ENCODE data around the gene FBXW4. TPM values are rescaled to one million over a fixed set of nuclear protein-coding genes. Genes with fewer than 3 reads are reported as not detected.

FBXW4 gene
- total and polyA plus RNA-seq, 2 of the 8 experiments (the other 6 are each of a cell fraction or from before 2014, with no cell fraction given) = 29.0 to 32.8 TPM

DNA sequence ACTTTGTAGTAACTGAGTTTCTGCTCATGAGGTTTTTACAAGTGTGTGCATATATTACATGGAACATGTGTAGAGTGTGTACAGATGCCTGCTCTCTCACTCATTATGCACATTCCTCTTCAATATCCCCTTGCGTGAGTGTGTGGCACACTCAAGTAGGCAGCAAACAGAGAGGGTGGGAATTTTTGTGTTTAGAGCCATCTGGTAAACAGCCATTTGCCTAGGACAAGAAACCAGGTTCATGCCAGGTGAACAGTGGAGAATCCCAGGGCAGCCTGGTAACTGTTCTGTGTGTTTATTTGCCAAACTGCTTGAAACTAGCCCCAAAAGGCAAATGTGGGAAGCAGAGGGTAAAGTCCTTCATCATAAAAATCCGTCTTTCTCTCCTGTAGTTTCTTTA, 19.9 kb downstream of the FBXW4 start:
- no peaks in the 10 kb centered on the region for H3K79me1 ChIP-seq (ENCODE audit: low read depth, low read length)
- DNase-seq (ENCODE audit: low read depth in 1 of 2, low spot score in 2 of 2) (no peak), FAIRE-seq (no peak)
- no peak overlapping the region for H4K5ac ChIP-seq (ENCODE audit: insufficient read length, low read depth, low read length)
- H4K8ac ChIP-seq (ENCODE audit: extremely low read depth, insufficient read depth, low read length) = no peak overlapping the region
- no peak overlapping the region for H2AFZ ChIP-seq (ENCODE audit: low read length)
- no peak overlapping the region for H2BK20ac ChIP-seq (ENCODE audit: low read length)
- H3K4me2 ChIP-seq (ENCODE audit: insufficient read depth in 1 of 2, low read depth in 2 of 2, low read length in 2 of 2) = no peak overlapping the region
- no peak overlapping the region for H3K23ac ChIP-seq (ENCODE audit: insufficient read length)
- H4K91ac ChIP-seq (replicated peaks; ENCODE audit: insufficient read length, low read length) = no peak overlapping the region
- no peaks in the 10 kb centered on the region for H3K79me2 ChIP-seq (ENCODE audit: control insufficient read depth in 1 of 2, insufficient read depth in 2 of 2, low read length in 2 of 2)
- H3K9me3 ChIP-seq (ENCODE audit: insufficient read depth in 2 of 2, low read depth in 1 of 2, low read length in 1 of 2) = peaks cover 0 to 15% of the 10 kb centered on the region in 2 experiments; a peak in 3 of 4 replicates
- no peak overlapping the region for H3K4me3 ChIP-seq (ENCODE audit: extremely low read depth in 1 of 4, insufficient read depth in 2 of 4, low read depth in 3 of 4, low read length in 4 of 4)
- H2AK5ac ChIP-seq (ENCODE audit: low read depth, low read length) = no peak overlapping the region
- no peaks in the 10 kb centered on the region for H3K27me3 ChIP-seq (replicated peaks in 1 of 4; ENCODE audit: control insufficient read depth in 3 of 4, extremely low read depth in 1 of 4, insufficient read depth in 3 of 4, low read length in 3 of 4)
- no peak overlapping the region for H2BK120ac ChIP-seq (replicated peaks; ENCODE audit: low read depth, low read length)
- H4K20me1 ChIP-seq (replicated peaks in 1 of 2; ENCODE audit: control insufficient read depth in 1 of 2, insufficient read depth in 2 of 2, low read length in 2 of 2) = no peaks in the 10 kb centered on the region
- no peak overlapping the region for H3K4ac ChIP-seq (replicated peaks; ENCODE audit: insufficient read length, low read depth, low read length)
- H3K27ac ChIP-seq (ENCODE audit: low read depth, low read length) = no peak overlapping the region
- no peak overlapping the region for H3K9ac ChIP-seq (replicated peaks in 1 of 4; ENCODE audit: extremely low read depth in 1 of 4, low read depth in 3 of 4, low read length in 3 of 4)
- no peak overlapping the region for H2BK15ac ChIP-seq (ENCODE audit: low read length)
- 95% methylated on average over 2 of the region's 2 CpGs; no CpG with 5 or more reads in 1 of the 2 experiments for WGBS, 2 experiments (ENCODE audit: extremely low coverage in 1 of 2, insufficient coverage in 1 of 2, insufficient read length in 1 of 2, insufficient replicate concordance in 2 of 2, low coverage in 1 of 2, low lambda C conversion rate in 2 of 2, missing lambda C conversion rate in 1 of 2)
- ChIA-PET CTCF (ENCODE audit: partially characterized antibody) (interaction anchor here (1.2 kb wide), 1 partner anchor 8 kb away, joined by 3 read pairs; no protein-coding TSS in a partner anchor), POLR2A (ENCODE audit: partially characterized antibody) (no interaction called here)
- peaks cover 4 to 19% (median 13%) of the 10 kb centered on the region in 4 experiments; a peak in 7 of 8 replicates for H3K36me3 ChIP-seq (ENCODE audit: control insufficient read depth in 2 of 4, insufficient read depth in 4 of 4, low read length in 3 of 4)
- no peak overlapping the region for H2BK5ac ChIP-seq (ENCODE audit: low read depth, low read length)
- no peak overlapping the region for H3K56ac ChIP-seq (replicated peaks; ENCODE audit: insufficient read length, low read depth, low read length)
- no peak overlapping the region for H3K14ac ChIP-seq (ENCODE audit: insufficient read length)
- no peak overlapping the region for H3K18ac ChIP-seq (ENCODE audit: extremely low read depth, low read length)
- H3K23me2 ChIP-seq (ENCODE audit: low read depth, low read length) = no peaks in the 10 kb centered on the region
- no peaks in the 10 kb centered on the region for H3K4me1 ChIP-seq (replicated peaks in 1 of 4; ENCODE audit: control insufficient read depth in 3 of 4, insufficient read depth in 4 of 4, low read length in 3 of 4)
- no peak overlapping the region for H2BK12ac ChIP-seq (ENCODE audit: low read depth, low read length)
- TF ChIP-seq BCL11A (IDR thresholded peaks at IDR 0.05; ENCODE audit: low read depth in 2 of 2, low read length in 2 of 2) (no peak), ASH2L (IDR thresholded peaks at IDR 0.05; ENCODE audit: low read length) (no peak), EZH2 (IDR thresholded peaks at IDR 0.05; ENCODE audit: low read depth, low read length, severe bottlenecking) (no peak), SP1 (IDR thresholded peaks at IDR 0.05; ENCODE audit: low read depth, low read length) (no peak), TAF1 (IDR thresholded peaks at IDR 0.05; ENCODE audit: low read depth, low read length) (no peak), EGR1 (IDR thresholded peaks at IDR 0.05; ENCODE audit: borderline replicate concordance, low read depth, low read length) (no peak), RXRA (IDR thresholded peaks at IDR 0.05; ENCODE audit: insufficient read depth, low read depth, low read length) (no peak), HDAC6 (IDR thresholded peaks at IDR 0.05; ENCODE audit: low read depth, low read length) (no peak), HDAC2 (IDR thresholded peaks at IDR 0.05; ENCODE audit: borderline replicate concordance in 1 of 2, low read depth in 2 of 2, low read length in 2 of 2) (no peak), KDM5A (IDR thresholded peaks at IDR 0.05; ENCODE audit: low read length) (no peak), MAFK (IDR thresholded peaks at IDR 0.05; ENCODE audit: low read depth, low read length) (no peak), SP2 (IDR thresholded peaks at IDR 0.05; ENCODE audit: low read length) (no peak), SUZ12 (IDR thresholded peaks at IDR 0.05; ENCODE audit: low read length) (no peak)
- TF ChIP-seq, protein P1, sequence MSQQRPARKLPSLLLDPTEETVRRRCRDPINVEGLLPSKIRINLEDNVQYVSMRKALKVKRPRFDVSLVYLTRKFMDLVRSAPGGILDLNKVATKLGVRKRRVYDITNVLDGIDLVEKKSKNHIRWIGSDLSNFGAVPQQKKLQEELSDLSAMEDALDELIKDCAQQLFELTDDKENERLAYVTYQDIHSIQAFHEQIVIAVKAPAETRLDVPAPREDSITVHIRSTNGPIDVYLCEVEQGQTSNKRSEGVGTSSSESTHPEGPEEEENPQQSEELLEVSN (IDR thresholded peaks at IDR 0.05) = no peak

All from H1 (cell line).